ENCODE results near the gene CYP17A1.
"Not testable (repeated sequence)": the region's sequence is repeated elsewhere in the genome, so short reads cannot be mapped to it uniquely, and the experiment has no call there.

Gene CYP17A1

GRCh38 chr10:102837230-102837721, at the start of gene CYP17A1:
Gene CYP17A1, minus strand, starts transcription at chr10:102837413. Its CDS starts 52 bp downstream, at chr10:102837361.
- no peak for DNase-seq

GRCh38 chr10:102880256-102880655, 43.0 kb upstream of the CYP17A1 start:
- DNase-seq = no peak

GRCh38 chr10:102878629-102879028, 41.4 kb upstream of the CYP17A1 start:
- no peak for DNase-seq

- no peak for DNase-seq
Measured at GRCh38 chr10:102876747-102877153, 39.5 kb upstream of the CYP17A1 start.

GRCh38 chr10:102872163-102872562, 35.0 kb upstream of the CYP17A1 start:
- no peak for DNase-seq

- DNase-seq = no peak
Measured at GRCh38 chr10:102870221-102870620, 33.0 kb upstream of the CYP17A1 start.

- peak; percentile 28 to 35 for DNase-seq
Measured at GRCh38 chr10:102869258-102870198, 32.3 kb upstream of the CYP17A1 start, which contains the start of gene AS3MT. Gene AS3MT, plus strand, starts transcription at chr10:102869470. Its CDS starts 123 bp downstream, at chr10:102869593.

- DNase-seq = no peak
Measured at GRCh38 chr10:102868911-102869257, 31.7 kb upstream of the CYP17A1 start.

- no peak for DNase-seq
Measured at GRCh38 chr10:102865620-102866019, 28.4 kb upstream of the CYP17A1 start.

GRCh38 chr10:102863660-102864059, 26.4 kb upstream of the CYP17A1 start:
- DNase-seq = no peak

- DNase-seq = no peak
Measured at GRCh38 chr10:102859911-102860310, 22.7 kb upstream of the CYP17A1 start.

GRCh38 chr10:102856758-102857424, 19.7 kb upstream of the CYP17A1 start:
- DNase-seq = no peak

- peak; percentile 7 to 19 for DNase-seq
Measured at GRCh38 chr10:102855731-102856436, 18.7 kb upstream of the CYP17A1 start.

GRCh38 chr10:102853237-102853636, 16.0 kb upstream of the CYP17A1 start:
- DNase-seq = not testable (repeated sequence)

- no peak for DNase-seq
Measured at GRCh38 chr10:102850025-102850518, 12.9 kb upstream of the CYP17A1 start.

- no peak for DNase-seq
Measured at GRCh38 chr10:102845352-102845902, 8.2 kb upstream of the CYP17A1 start.

GRCh38 chr10:102844190-102844776, 7.1 kb upstream of the CYP17A1 start:
- DNase-seq = not testable (repeated sequence)

- DNase-seq = peak in 1 of 2 experiments; percentile 1
Measured at GRCh38 chr10:102843139-102843538, 5.9 kb upstream of the CYP17A1 start.

- no peak for DNase-seq
Measured at GRCh38 chr10:102841827-102842345, 4.7 kb upstream of the CYP17A1 start.

- not testable (repeated sequence) for DNase-seq
Measured at GRCh38 chr10:102838276-102838927, 1.2 kb upstream of the CYP17A1 start.

- peak; percentile 60 to 83 for DNase-seq
Measured at GRCh38 chr10:102835007-102835482, 2.2 kb downstream of the CYP17A1 start.
